K562 (cell line): Measurements from ENCODE around the gene DAPK2. TPM values are rescaled to one million over a fixed set of nuclear protein-coding genes. Genes with fewer than 3 reads are reported as not detected.
"Not testable (repeated sequence)": the region's sequence is repeated elsewhere in the genome, so short reads cannot be mapped to it uniquely, and the experiment has no call there.

Experiments used
- ATAC-seq: fragments of 200-7000 bp; cut with Tn5 transposase; 3 replicates; pipeline ENCODE4 v1.9.1; 2020; ENCODE audit warnings: moderate library complexity
- BruUV-seq: library from RNA; stranded (reverse); fragments of 400-500 nt; replicated peaks from 2 replicates; lab custom pipeline; 2021; lab: Mats Ljungman, UMichigan
- CTCF ChIA-PET: fragments of 300-600 bp; formaldehyde crosslinking; extraction: SDS; loops from one replicate; lab custom pipeline; 2021; ENCODE audit warnings: low intra/inter-chr PET ratio; lab: Yijun Ruan, JAX
- POLR2A ChIA-PET: fragments of 300-600, 350-650 bp; sonication (Branson Sonifier 250); formaldehyde crosslinking; extraction: SDS; loops from one replicate; lab custom pipeline; 2021; ENCODE audit warnings: antibody characterized with exemption, inconsistent platforms; lab: Yijun Ruan, JAX
- DNase-seq, 4 experiments: peaks; one replicate each; pipeline versions ENCODE4 v3.0.0 to v3.0.0-alpha.2; 2011 to 2018; ENCODE audit warnings: low spot score in 3 of 4, mixed read lengths in 3 of 4; ENCODE audit errors: extremely low read depth in 1 of 4
- FAIRE-seq: peaks from 2 replicates; lab custom pipeline; 2011; peaks lifted over from hg19 to GRCh38; lab: Jason Lieb, UNC
- H2AFZ ChIP-seq: 2 replicates; pipeline ENCODE4 v1.6.0; 2011; ENCODE audit warnings: low read depth, low read length, control low read depth, inconsistent platforms
- H3K27ac ChIP-seq: fragments of 200-600 bp; 3 replicates; pipeline ENCODE4 v1.8.0; 2011; ENCODE audit warnings: low read depth, mild to moderate bottlenecking, control low read depth, inconsistent platforms, low read length, moderate library complexity, mixed read lengths; ENCODE audit errors: extremely low read depth
- H3K27me3 ChIP-seq, 2 experiments: fragments of 300-600 bp in 1 of 2; 2 replicates in 1 of 2; 3 replicates in 1 of 2; pipeline versions ENCODE4 v1.6.0 to v1.8.0; 2011; ENCODE audit warnings: inconsistent platforms in 2 of 2, low read length in 2 of 2, mild to moderate bottlenecking in 1 of 2, mixed read lengths in 1 of 2, moderate library complexity in 1 of 2; ENCODE audit not compliant: control insufficient read depth in 2 of 2, insufficient read depth in 2 of 2
- H3K36me3 ChIP-seq: fragments of 300-600 bp; 3 replicates; pipeline ENCODE4 v1.8.0; 2011; ENCODE audit warnings: mild to moderate bottlenecking, low read length, inconsistent platforms; ENCODE audit not compliant: control insufficient read depth, insufficient read depth
- H3K4me1 ChIP-seq, 2 experiments: fragments of 200-600 bp in 1 of 2; replicated peaks in 1 of 2; 2 replicates in 1 of 2; 3 replicates in 1 of 2; pipeline versions ENCODE4 v1.5.1 to v1.8.0; 2011; ENCODE audit warnings: inconsistent platforms in 2 of 2, low read length in 2 of 2, mild to moderate bottlenecking in 1 of 2, mixed read lengths in 1 of 2, moderate library complexity in 1 of 2; ENCODE audit not compliant: control insufficient read depth in 2 of 2, insufficient read depth in 2 of 2
- H3K4me2 ChIP-seq: 2 replicates; pipeline ENCODE4 v1.6.1; 2011; ENCODE audit warnings: low read length, control low read depth, inconsistent platforms, mixed read lengths; ENCODE audit not compliant: insufficient read depth
- H3K4me3 ChIP-seq: fragments of 200-600 bp; sonication (generic), shearing (Covaris generic); 2 replicates; pipeline ENCODE4 v1.5.1; 2016; ENCODE audit warnings: control low read depth, inconsistent platforms
- H3K79me2 ChIP-seq: fragments of 200-600 bp; 3 replicates; pipeline ENCODE4 v1.8.0; 2011; ENCODE audit warnings: low read length, inconsistent platforms; ENCODE audit not compliant: control insufficient read depth, insufficient read depth
- H3K9ac ChIP-seq, 2 experiments: 2 replicates each; pipeline versions ENCODE4 v1.6.0 to v1.6.1; 2011; ENCODE audit warnings: low read depth in 2 of 2, low read length in 2 of 2, control low read depth in 1 of 2, inconsistent platforms in 1 of 2, mild to moderate bottlenecking in 1 of 2, mixed read lengths in 1 of 2; ENCODE audit not compliant: insufficient read depth in 1 of 2
- H3K9me1 ChIP-seq: one replicate; pipeline ENCODE4 v1.6.0; 2011; ENCODE audit warnings: inconsistent platforms, mild to moderate bottlenecking, low read length, moderate library complexity; ENCODE audit not compliant: control insufficient read depth, insufficient read depth
- H3K9me3 ChIP-seq: replicated peaks from 2 replicates; pipeline ENCODE4 v1.5.1; 2011; ENCODE audit warnings: low read depth, low read length, inconsistent platforms; ENCODE audit not compliant: control insufficient read depth, insufficient read depth
- H4K20me1 ChIP-seq: replicated peaks from 2 replicates; pipeline ENCODE4 v1.6.1; 2011; ENCODE audit warnings: low read length, inconsistent platforms, mixed read lengths; ENCODE audit not compliant: control insufficient read depth, insufficient read depth
- TFE3 ChIP-seq: fragments of 450-650 bp; formaldehyde crosslinking; IDR thresholded peaks from 2 replicates; pipeline ENCODE4 v1.4.0; 2020; ENCODE audit warnings: mild to moderate bottlenecking, mixed read lengths
- WGBS: fragments of 100-300 bp; shearing (Covaris generic); methylation state at CpG from one replicate; pipeline ENCODE4 v1.1.6; 2016; ENCODE audit warnings: low coverage, mixed read lengths; ENCODE audit not compliant: insufficient coverage; ENCODE audit errors: missing lambda C conversion rate; 5-methylcytosine and 5-hydroxymethylcytosine counted together
- in situ Hi-C: fragments of 300-500 bp; cut with MboI; formaldehyde crosslinking; loops from 4 replicates; pipeline ENCODE4 v1.15.0; 2018; ENCODE audit warnings: inconsistent platforms, mixed read lengths
- intact Hi-C: fragments of 100-400 bp; cut with micrococcal nuclease; formaldehyde crosslinking; loops from 2 replicates; pipeline ENCODE4 v1.14.2; 2022
- polyA plus RNA-seq, 8 experiments: library from polyadenylated mRNA; depleted of rRNA in 4 of 8; stranded (reverse) in 5 of 8; unstranded in 3 of 8; fragments of >200 nt; fragmentation: Nextera tagmentation in 2 of 8; fragmentation: Illumina TruSeq in 1 of 8; extraction: Ambion mirVana in 2 of 8; extraction: Trizol in 1 of 8; gene quantifications; 2 replicates each; pipeline versions ENCODE4 v1.2.1 to v1.2.3, GENCODE V29; 2011 to 2014; ENCODE audit warnings: inconsistent platforms in 1 of 8, missing spikeins in 1 of 8
- total RNA-seq, 7 experiments: library from RNA; depleted of rRNA in 6 of 7; stranded (reverse); fragments of >200 nt in 6 of 7; fragmentation: Illumina TruSeq in 2 of 7; extraction: Trizol in 2 of 7; gene quantifications; 2 replicates each; pipeline versions ENCODE4 v1.2.1 to v1.2.3, GENCODE V29; 2011 to 2021; ENCODE audit warnings: low replicate concordance in 1 of 7
- TF ChIP-seq, protein P1 (sequence below): sonication (generic); formaldehyde crosslinking; IDR thresholded peaks from 2 replicates; pipeline ENCODE4 v1.8.1; 2023; ENCODE audit warnings: missing genetic modification reagents, mild to moderate bottlenecking, borderline replicate concordance

DAPK2 gene
- total and polyA plus RNA-seq, 9 of the 15 experiments (the other 6 are each of a cell fraction or from before 2014, with no cell fraction given) = 0.14 to 5.2 (median 2.2) TPM

DNA sequence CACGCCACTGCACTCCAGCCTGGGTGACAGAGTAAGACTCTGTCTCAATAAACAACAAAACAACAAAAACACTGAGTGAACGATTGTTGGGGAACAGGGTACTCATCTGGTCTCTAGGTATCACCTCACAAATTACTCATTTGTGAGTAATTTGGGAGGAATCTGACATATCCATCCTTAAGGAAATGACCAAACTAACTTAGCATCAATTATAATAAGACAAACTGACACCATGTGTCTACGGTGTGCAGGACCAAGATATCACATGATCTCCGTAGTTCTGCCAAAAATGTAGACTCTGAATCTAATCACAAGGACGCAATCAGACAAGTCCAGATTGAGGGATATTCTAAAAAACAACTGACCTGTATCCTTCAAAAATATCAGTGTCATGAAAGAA, 12.0 kb upstream of the DAPK2 start:
- no peaks in the 10 kb centered on the region; the same call in 1 of the 2 replicates for H3K9me3 ChIP-seq
- H3K9ac ChIP-seq = no peak overlapping the region
- FAIRE-seq = no peak
- CTCF ChIA-PET = no interaction called here
- no peaks in the 10 kb centered on the region for H4K20me1 ChIP-seq
- intact Hi-C loops = no loop called here
- no peaks in the 10 kb centered on the region for H3K79me2 ChIP-seq
- 0 out of 2 replicates have a peak overlapping the region, but pooled peaks have one; percentile 2 for H2AFZ ChIP-seq
- no peak overlapping the region for H3K27ac ChIP-seq
- H3K4me2 ChIP-seq = no peak overlapping the region
- H3K36me3 ChIP-seq = no peaks in the 10 kb centered on the region
- H3K9me1 ChIP-seq = no peaks in the 10 kb centered on the region
- POLR2A ChIA-PET = no interaction called here
- BruUV-seq = no TSS peak
- TF ChIP-seq TFE3 (CRISPR knock-in tag) = peak; percentile 74
- TF ChIP-seq, protein P1, sequence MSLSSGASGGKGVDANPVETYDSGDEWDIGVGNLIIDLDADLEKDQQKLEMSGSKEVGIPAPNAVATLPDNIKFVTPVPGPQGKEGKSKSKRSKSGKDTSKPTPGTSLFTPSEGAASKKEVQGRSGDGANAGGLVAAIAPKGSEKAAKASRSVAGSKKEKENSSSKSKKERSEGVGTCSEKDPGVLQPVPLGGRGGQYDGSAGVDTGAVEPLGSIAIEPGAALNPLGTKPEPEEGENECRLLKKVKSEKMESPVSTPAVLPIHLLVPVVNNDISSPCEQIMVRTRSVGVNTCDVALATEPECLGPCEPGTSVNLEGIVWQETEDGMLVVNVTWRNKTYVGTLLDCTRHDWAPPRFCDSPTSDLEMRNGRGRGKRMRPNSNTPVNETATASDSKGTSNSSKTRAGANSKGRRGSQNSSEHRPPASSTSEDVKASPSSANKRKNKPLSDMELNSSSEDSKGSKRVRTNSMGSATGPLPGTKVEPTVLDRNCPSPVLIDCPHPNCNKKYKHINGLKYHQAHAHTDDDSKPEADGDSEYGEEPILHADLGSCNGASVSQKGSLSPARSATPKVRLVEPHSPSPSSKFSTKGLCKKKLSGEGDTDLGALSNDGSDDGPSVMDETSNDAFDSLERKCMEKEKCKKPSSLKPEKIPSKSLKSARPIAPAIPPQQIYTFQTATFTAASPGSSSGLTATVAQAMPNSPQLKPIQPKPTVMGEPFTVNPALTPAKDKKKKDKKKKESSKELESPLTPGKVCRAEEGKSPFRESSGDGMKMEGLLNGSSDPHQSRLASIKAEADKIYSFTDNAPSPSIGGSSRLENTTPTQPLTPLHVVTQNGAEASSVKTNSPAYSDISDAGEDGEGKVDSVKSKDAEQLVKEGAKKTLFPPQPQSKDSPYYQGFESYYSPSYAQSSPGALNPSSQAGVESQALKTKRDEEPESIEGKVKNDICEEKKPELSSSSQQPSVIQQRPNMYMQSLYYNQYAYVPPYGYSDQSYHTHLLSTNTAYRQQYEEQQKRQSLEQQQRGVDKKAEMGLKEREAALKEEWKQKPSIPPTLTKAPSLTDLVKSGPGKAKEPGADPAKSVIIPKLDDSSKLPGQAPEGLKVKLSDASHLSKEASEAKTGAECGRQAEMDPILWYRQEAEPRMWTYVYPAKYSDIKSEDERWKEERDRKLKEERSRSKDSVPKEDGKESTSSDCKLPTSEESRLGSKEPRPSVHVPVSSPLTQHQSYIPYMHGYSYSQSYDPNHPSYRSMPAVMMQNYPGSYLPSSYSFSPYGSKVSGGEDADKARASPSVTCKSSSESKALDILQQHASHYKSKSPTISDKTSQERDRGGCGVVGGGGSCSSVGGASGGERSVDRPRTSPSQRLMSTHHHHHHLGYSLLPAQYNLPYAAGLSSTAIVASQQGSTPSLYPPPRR (CRISPR knock-in tag) = no peak
- no peak for ATAC-seq
- H3K27me3 ChIP-seq = no peaks in the 10 kb centered on the region
- in situ Hi-C loops = loop anchor here (25.0 kb wide), 2 partner anchors 596 to 771 kb away; partner anchors contain the start of gene APH1B
- 26% methylated on average over 5 of the region's 5 CpGs for WGBS
- no peaks in the 10 kb centered on the region for H3K4me1 ChIP-seq
- no peak overlapping the region for H3K4me3 ChIP-seq
- DNase-seq = no peak

DNA sequence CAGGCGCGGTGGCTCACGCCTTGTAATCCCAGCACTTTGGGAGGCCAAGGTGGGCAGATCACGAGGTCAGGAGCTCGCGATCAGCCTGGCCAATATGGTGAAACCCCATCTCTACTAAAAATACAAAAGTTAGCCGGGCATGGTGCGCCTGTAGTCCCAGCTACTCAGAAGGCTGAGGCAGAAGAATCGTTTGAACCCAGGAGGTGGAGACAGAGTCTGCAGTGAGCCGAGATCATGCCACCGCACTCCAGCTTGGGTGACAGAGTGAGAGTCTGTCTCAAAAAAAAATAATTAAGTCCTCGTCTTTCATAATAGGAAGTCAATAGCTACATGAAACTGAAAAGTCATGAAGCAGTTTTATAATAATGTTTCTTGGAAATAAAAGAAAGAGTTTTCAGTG, 7.4 kb upstream of the DAPK2 start:
- H3K4me3 ChIP-seq, H3K9me1 ChIP-seq, H3K79me2 ChIP-seq, H4K20me1 ChIP-seq, H3K27ac ChIP-seq, H3K36me3 ChIP-seq, H2AFZ ChIP-seq, H3K4me2 ChIP-seq, H3K27me3 ChIP-seq, H3K9me3 ChIP-seq, DNase-seq, FAIRE-seq, intact Hi-C loops, ATAC-seq, BruUV-seq, H3K9ac ChIP-seq: not testable (repeated sequence)
- WGBS = 63% methylated on average over 12 of the region's 12 CpGs
- CTCF ChIA-PET = interaction anchor here (0.8 kb wide), 1 partner anchor 628 kb away, joined by 3 read pairs; no protein-coding TSS in a partner anchor
- peaks cover 5 to 12% of the 10 kb centered on the region in 2 experiments; a peak in 3 of 5 replicates for H3K4me1 ChIP-seq
- POLR2A ChIA-PET = interaction anchor here (0.8 kb wide), 1 partner anchor 338 kb away, joined by 3 read pairs; no protein-coding TSS in a partner anchor
- in situ Hi-C loops = loop anchor here (5.0 to 25.0 kb wide), 4 partner anchors 231 to 766 kb away; partner anchors contain the start of gene APH1B
